WTC11 (cell line): ENCODE measurements around the gene SNU13.
"Not testable (repeated sequence)": the region's sequence is repeated elsewhere in the genome, so short reads cannot be mapped to it uniquely, and the experiment has no call there.

Source experiments
- CREB1 ChIP-seq: sonication (generic); formaldehyde crosslinking; IDR thresholded peaks from 2 replicates; pipeline ENCODE4 v1.8.0; 2023; ENCODE audit warnings: mild to moderate bottlenecking, missing genetic modification reagents
- FOXP1 ChIP-seq: sonication (generic); formaldehyde crosslinking; IDR thresholded peaks from 2 replicates; pipeline ENCODE4 v1.8.0; 2022; ENCODE audit warnings: missing genetic modification reagents, mild to moderate bottlenecking, moderate library complexity, borderline replicate concordance
- GABPB1 ChIP-seq: sonication (generic); formaldehyde crosslinking; IDR thresholded peaks from 2 replicates; pipeline ENCODE4 v1.8.1; 2023; ENCODE audit warnings: mild to moderate bottlenecking, missing genetic modification reagents
- TCF7 ChIP-seq: sonication (generic); formaldehyde crosslinking; IDR thresholded peaks from 2 replicates; pipeline ENCODE4 v1.8.0; 2022; ENCODE audit warnings: mild to moderate bottlenecking, low read depth, missing genetic modification reagents, moderate library complexity
- ZNF138 ChIP-seq: sonication (generic); formaldehyde crosslinking; conservative IDR thresholded peaks from 2 replicates; pipeline ENCODE4 v1.8.1; 2022; ENCODE audit warnings: mild to moderate bottlenecking, moderate library complexity, missing genetic modification reagents
- ZNF396 ChIP-seq: fragments of 250-450 bp; sonication (Bioruptor Pico); IDR thresholded peaks from 2 replicates; pipeline ENCODE4 v1.8.0; 2021; ENCODE audit warnings: mild to moderate bottlenecking, moderate library complexity, borderline replicate concordance
- TF ChIP-seq, protein P1 (sequence below): fragments of 200-600 bp; IDR thresholded peaks from 2 replicates; pipeline ENCODE4 v1.8.0; 2022; ENCODE audit warnings: antibody characterized with exemption
- TF ChIP-seq, protein P2 (sequence below): fragments of 250-450 bp; sonication (Bioruptor Pico); IDR thresholded peaks from 2 replicates; pipeline ENCODE4 v1.9.0; 2021; ENCODE audit warnings: mild to moderate bottlenecking
- TF ChIP-seq, protein P3 (sequence below): sonication (generic); formaldehyde crosslinking; IDR thresholded peaks from 2 replicates; pipeline ENCODE4 v1.8.0; 2022; ENCODE audit warnings: mild to moderate bottlenecking, missing genetic modification reagents

DNA sequence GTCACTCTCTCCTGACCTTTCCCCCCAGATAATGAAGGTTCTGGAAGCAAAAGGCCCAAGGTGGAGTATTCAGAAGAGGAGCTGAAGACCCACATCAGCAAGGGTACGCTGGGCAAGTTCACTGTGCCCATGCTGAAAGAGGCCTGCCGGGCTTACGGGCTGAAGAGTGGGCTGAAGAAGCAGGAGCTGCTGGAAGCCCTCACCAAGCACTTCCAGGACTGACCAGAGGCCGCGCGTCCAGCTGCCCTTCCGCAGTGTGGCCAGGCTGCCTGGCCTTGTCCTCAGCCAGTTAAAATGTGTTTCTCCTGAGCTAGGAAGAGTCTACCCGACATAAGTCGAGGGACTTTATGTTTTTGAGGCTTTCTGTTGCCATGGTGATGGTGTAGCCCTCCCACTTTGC lies 25.1 kb downstream of the SNU13 start:
- TF ChIP-seq, protein P1, sequence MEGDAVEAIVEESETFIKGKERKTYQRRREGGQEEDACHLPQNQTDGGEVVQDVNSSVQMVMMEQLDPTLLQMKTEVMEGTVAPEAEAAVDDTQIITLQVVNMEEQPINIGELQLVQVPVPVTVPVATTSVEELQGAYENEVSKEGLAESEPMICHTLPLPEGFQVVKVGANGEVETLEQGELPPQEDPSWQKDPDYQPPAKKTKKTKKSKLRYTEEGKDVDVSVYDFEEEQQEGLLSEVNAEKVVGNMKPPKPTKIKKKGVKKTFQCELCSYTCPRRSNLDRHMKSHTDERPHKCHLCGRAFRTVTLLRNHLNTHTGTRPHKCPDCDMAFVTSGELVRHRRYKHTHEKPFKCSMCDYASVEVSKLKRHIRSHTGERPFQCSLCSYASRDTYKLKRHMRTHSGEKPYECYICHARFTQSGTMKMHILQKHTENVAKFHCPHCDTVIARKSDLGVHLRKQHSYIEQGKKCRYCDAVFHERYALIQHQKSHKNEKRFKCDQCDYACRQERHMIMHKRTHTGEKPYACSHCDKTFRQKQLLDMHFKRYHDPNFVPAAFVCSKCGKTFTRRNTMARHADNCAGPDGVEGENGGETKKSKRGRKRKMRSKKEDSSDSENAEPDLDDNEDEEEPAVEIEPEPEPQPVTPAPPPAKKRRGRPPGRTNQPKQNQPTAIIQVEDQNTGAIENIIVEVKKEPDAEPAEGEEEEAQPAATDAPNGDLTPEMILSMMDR: not testable (repeated sequence)
- TF ChIP-seq, protein P2, sequence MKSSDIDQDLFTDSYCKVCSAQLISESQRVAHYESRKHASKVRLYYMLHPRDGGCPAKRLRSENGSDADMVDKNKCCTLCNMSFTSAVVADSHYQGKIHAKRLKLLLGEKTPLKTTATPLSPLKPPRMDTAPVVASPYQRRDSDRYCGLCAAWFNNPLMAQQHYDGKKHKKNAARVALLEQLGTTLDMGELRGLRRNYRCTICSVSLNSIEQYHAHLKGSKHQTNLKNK (CRISPR knock-in tag): not testable (repeated sequence)
- TF ChIP-seq ZNF138; TCF7 (CRISPR knock-in tag); FOXP1 (CRISPR knock-in tag); GABPB1; ZNF396 (CRISPR knock-in tag); CREB1: not testable (repeated sequence)
- TF ChIP-seq, protein P3, sequence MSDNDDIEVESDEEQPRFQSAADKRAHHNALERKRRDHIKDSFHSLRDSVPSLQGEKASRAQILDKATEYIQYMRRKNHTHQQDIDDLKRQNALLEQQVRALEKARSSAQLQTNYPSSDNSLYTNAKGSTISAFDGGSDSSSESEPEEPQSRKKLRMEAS: not testable (repeated sequence)
